Stimulated activated CD4-positive, alpha-beta T cell treated with anti-CD3 and anti-CD28 coated beads, Interleukin-2, amount 100 ng/mL, for 24 hours (primary cell): Measurements from ENCODE around the gene DTD1.
A peak's percentile ranks its signal among the peaks of the same experiment; 100 is the strongest.

Source experiments
- DNase-seq, 2 donors: peaks; one replicate each; pipeline ENCODE4 v3.0.0-alpha.2; 2020

Gene DTD1

GRCh38 chr20:18621004-18621403 is 33.1 kb downstream of the DTD1 start:
- no peak for DNase-seq

GRCh38 chr20:18623156-18623910 is 35.5 kb downstream of the DTD1 start:
- DNase-seq: no peak

- DNase-seq: no peak
Measured at GRCh38 chr20:18624948-18625347, 37.1 kb downstream of the DTD1 start.

- no peak for DNase-seq
Measured at GRCh38 chr20:18625907-18626655, 38.2 kb downstream of the DTD1 start.

- peak; percentile 17 to 19 for DNase-seq
Measured at GRCh38 chr20:18628330-18628920, 40.6 kb downstream of the DTD1 start.

GRCh38 chr20:18632196-18632789 is 44.4 kb downstream of the DTD1 start:
- peak; percentile 54 to 60 for DNase-seq

- no peak for DNase-seq
Measured at GRCh38 chr20:18633411-18633810, 45.6 kb downstream of the DTD1 start.

GRCh38 chr20:18634501-18634900 is 46.6 kb downstream of the DTD1 start:
- no peak for DNase-seq

GRCh38 chr20:18635380-18635779 is 47.5 kb downstream of the DTD1 start:
- DNase-seq: no peak

GRCh38 chr20:18637224-18637623 is 49.4 kb downstream of the DTD1 start:
- no peak for DNase-seq

- no peak for DNase-seq
Measured at GRCh38 chr20:18638768-18639167, 50.9 kb downstream of the DTD1 start.

- no peak for DNase-seq
Measured at GRCh38 chr20:18639501-18639979, 51.7 kb downstream of the DTD1 start.

GRCh38 chr20:18645196-18645745 is 57.4 kb downstream of the DTD1 start:
- no peak for DNase-seq

- DNase-seq: no peak
Measured at GRCh38 chr20:18645851-18646250, 58.0 kb downstream of the DTD1 start.

- DNase-seq: no peak
Measured at GRCh38 chr20:18647777-18648176, 59.9 kb downstream of the DTD1 start.

- DNase-seq: no peak
Measured at GRCh38 chr20:18650224-18650623, 62.4 kb downstream of the DTD1 start.

GRCh38 chr20:18653736-18654447 is 66.0 kb downstream of the DTD1 start:
- DNase-seq: no peak

GRCh38 chr20:18654448-18654773 is 66.6 kb downstream of the DTD1 start:
- DNase-seq: no peak

GRCh38 chr20:18657575-18657974 is 69.7 kb downstream of the DTD1 start:
- no peak for DNase-seq

GRCh38 chr20:18662279-18663040 is 74.6 kb downstream of the DTD1 start:
- no peak for DNase-seq

GRCh38 chr20:18663932-18664331 is 76.1 kb downstream of the DTD1 start:
- no peak for DNase-seq

GRCh38 chr20:18665135-18665534 is 77.3 kb downstream of the DTD1 start:
- no peak for DNase-seq
